ENCODE results near the gene SIRT7. TPM values are rescaled to one million over a fixed set of nuclear protein-coding genes. Genes with fewer than 3 reads are reported as not detected.

SIRT7 gene
- total and polyA plus RNA-seq, 8 donors, result 11.6 to 37.9 (median 13.2) TPM

- intact Hi-C loops (cut with DNase I), result loop anchor here in 1 of 2 donors (1.0 kb wide), 1 partner anchor 62 kb away; no protein-coding TSS in a partner anchor
- Histone ChIP-seq H3K36me3 (no peaks in the 10 kb centered on the region), H3K4me1 (peaks cover 8 to 30% of the 10 kb centered on the region in 2 donors), H3K27ac (no peak overlapping the region), H3K27me3 (peaks cover 26 to 81% of the 10 kb centered on the region in 2 donors), H3K9me3 (no peaks in the 10 kb centered on the region), H3K4me3 (peak overlapping the region; percentile 24 to 47)
- TF ChIP-seq, protein P1, sequence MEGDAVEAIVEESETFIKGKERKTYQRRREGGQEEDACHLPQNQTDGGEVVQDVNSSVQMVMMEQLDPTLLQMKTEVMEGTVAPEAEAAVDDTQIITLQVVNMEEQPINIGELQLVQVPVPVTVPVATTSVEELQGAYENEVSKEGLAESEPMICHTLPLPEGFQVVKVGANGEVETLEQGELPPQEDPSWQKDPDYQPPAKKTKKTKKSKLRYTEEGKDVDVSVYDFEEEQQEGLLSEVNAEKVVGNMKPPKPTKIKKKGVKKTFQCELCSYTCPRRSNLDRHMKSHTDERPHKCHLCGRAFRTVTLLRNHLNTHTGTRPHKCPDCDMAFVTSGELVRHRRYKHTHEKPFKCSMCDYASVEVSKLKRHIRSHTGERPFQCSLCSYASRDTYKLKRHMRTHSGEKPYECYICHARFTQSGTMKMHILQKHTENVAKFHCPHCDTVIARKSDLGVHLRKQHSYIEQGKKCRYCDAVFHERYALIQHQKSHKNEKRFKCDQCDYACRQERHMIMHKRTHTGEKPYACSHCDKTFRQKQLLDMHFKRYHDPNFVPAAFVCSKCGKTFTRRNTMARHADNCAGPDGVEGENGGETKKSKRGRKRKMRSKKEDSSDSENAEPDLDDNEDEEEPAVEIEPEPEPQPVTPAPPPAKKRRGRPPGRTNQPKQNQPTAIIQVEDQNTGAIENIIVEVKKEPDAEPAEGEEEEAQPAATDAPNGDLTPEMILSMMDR (IDR thresholded peaks at IDR 0.05), result peak; percentile 69 to 89
- ATAC-seq (peak; percentile 95), DNase-seq (peak; percentile 52 to 96 (median 69))
These were observed 41.6 kb upstream of the SIRT7 start for GRCh38 chr17:81959362-81960129.

GRCh38 chr17:81958633-81959342 lies 40.8 kb upstream of the SIRT7 start:
- intact Hi-C loops (cut with DNase I), result loop anchor here in 1 of 2 donors (1.0 kb wide), 1 partner anchor 63 kb away; no protein-coding TSS in a partner anchor
- no peaks in the 10 kb centered on the region for H3K36me3 ChIP-seq
- no peak overlapping the region for H3K27ac ChIP-seq
- no peak for ATAC-seq
- H3K4me3 ChIP-seq, result peak overlapping the region in 1 of 2 donors; percentile 47
- H3K27me3 ChIP-seq, result peaks cover 26 to 73% of the 10 kb centered on the region in 2 donors
- peaks cover 8 to 30% of the 10 kb centered on the region in 2 donors for H3K4me1 ChIP-seq
- no peaks in the 10 kb centered on the region for H3K9me3 ChIP-seq
- no peak for DNase-seq
- TF ChIP-seq, protein P1 (IDR thresholded peaks at IDR 0.05), result no peak

GRCh38 chr17:81957691-81958432 lies 39.9 kb upstream of the SIRT7 start:
- Histone ChIP-seq H3K27ac (no peak overlapping the region), H3K4me1 (peaks cover 8 to 30% of the 10 kb centered on the region in 2 donors), H3K27me3 (peaks cover 26 to 64% of the 10 kb centered on the region in 2 donors), H3K4me3 (no peak overlapping the region), H3K36me3 (no peaks in the 10 kb centered on the region), H3K9me3 (no peaks in the 10 kb centered on the region)
- intact Hi-C loops (cut with DNase I), result no loop called here
- TF ChIP-seq, protein P1 (IDR thresholded peaks at IDR 0.05), result no peak
- ATAC-seq, result no peak
- no peak for DNase-seq

GRCh38 chr17:81956607-81957589 lies 38.9 kb upstream of the SIRT7 start:
- Histone ChIP-seq H3K27ac (no peak overlapping the region), H3K4me1 (peaks cover 8 to 28% of the 10 kb centered on the region in 2 donors), H3K27me3 (peaks cover 23 to 55% of the 10 kb centered on the region in 2 donors), H3K4me3 (no peak overlapping the region), H3K9me3 (no peaks in the 10 kb centered on the region), H3K36me3 (no peaks in the 10 kb centered on the region)
- TF ChIP-seq, protein P1 (IDR thresholded peaks at IDR 0.05), result no peak
- DNase-seq (no peak), ATAC-seq (no peak)
- intact Hi-C loops (cut with DNase I), result no loop called here

Measured in left lung (tissue), 10 donors.